Body of pancreas (tissue), 4 donors: ENCODE results near the gene OTUD5. TPM values are rescaled to one million over a fixed set of nuclear protein-coding genes. Genes with fewer than 3 reads are reported as not detected.

Experiments
- ATAC-seq: fragments of 150-250 bp; one replicate; pipeline ENCODE4 v1.9.1; 2016
- DNase-seq, 4 donors: peaks; one replicate each; pipeline ENCODE4 v3.0.0-alpha.2; 2019
- H3K27ac ChIP-seq, 4 donors: fragments of 200-600 bp; sonication (generic); 1 replicate in 3 of 4; 2 replicates in 1 of 4; pipeline versions ENCODE4 v1.5.1 to v1.6.1; 2016 to 2019; ENCODE audit warnings: mild to moderate bottlenecking in 1 of 4, mixed read lengths in 1 of 4, moderate library complexity in 1 of 4
- H3K27me3 ChIP-seq, 2 donors: fragments of 200-600 bp; sonication (generic); one replicate each; pipeline ENCODE4 v1.6.0; 2016; ENCODE audit warnings: mild to moderate bottlenecking in 1 of 2
- H3K36me3 ChIP-seq, 2 donors: fragments of 200-600 bp; sonication (generic); replicated peaks in 1 of 2; 2 replicates each; pipeline ENCODE4 v1.5.1; 2016; ENCODE audit warnings: low read depth in 2 of 2; ENCODE audit not compliant: insufficient read depth in 1 of 2
- H3K4me1 ChIP-seq: fragments of 200-600 bp; sonication (generic); one replicate; pipeline ENCODE4 v1.6.0; 2016
- H3K4me3 ChIP-seq, 2 donors: fragments of 200-600 bp; sonication (generic); 1 replicate in 1 of 2; 2 replicates in 1 of 2; pipeline ENCODE4 v1.5.1; 2016 to 2019
- H3K9me3 ChIP-seq, 3 donors: fragments of 200-600 bp; sonication (generic); 1 replicate in 2 of 3; 2 replicates in 1 of 3; pipeline ENCODE4 v1.5.1; 2016
- CTCF ChIP-seq, 7 experiments: fragments of 450-650 bp in 4 of 7; fragments of 200-600 bp in 3 of 7; sonication (generic) in 3 of 7; IDR thresholded peaks; one replicate each; pipeline ENCODE4 v1.5.1; 2016 to 2019; ENCODE audit warnings: antibody characterized with exemption in 7 of 7
- POLR2A ChIP-seq, 3 donors: fragments of 450-650 bp; IDR thresholded peaks; one replicate each; pipeline ENCODE4 v1.6.1; 2016; ENCODE audit warnings: antibody characterized with exemption in 3 of 3, mild to moderate bottlenecking in 2 of 3
- WGBS, 2 donors: methylation state at CpG; one replicate each; pipeline ENCODE4 v1.1.5; 2017; 5-methylcytosine and 5-hydroxymethylcytosine counted together
- intact Hi-C: fragments of 100-400 bp; cut with DNase I; formaldehyde crosslinking; loops from one replicate; pipeline ENCODE4 v1.15.1; 2023
- total RNA-seq, 2 donors: library from RNA; depleted of rRNA; stranded (reverse); fragments of >200 nt; gene quantifications; one replicate each; pipeline ENCODE4 v1.1.0, GENCODE V29; 2016

Gene OTUD5
- total RNA-seq, 2 donors from 2014 or later = 23.6 to 40.2 TPM

- H3K4me3 ChIP-seq = no peak within 1 kb of the TSS
- no peaks in the 10 kb centered on the region for H3K27me3 ChIP-seq
- DNase-seq = peak; percentile 30 to 41 (median 34)
- no peak for TF ChIP-seq CTCF (IDR thresholded peaks at IDR 0.05)
- TF ChIP-seq POLR2A (IDR thresholded peaks at IDR 0.05) = peak in 1 of 3 donors; percentile 28
- no peaks in the 10 kb centered on the region for H3K9me3 ChIP-seq
- peaks cover 12% of the 10 kb centered on the region for H3K4me1 ChIP-seq
- intact Hi-C loops = no loop called here
- 6 to 8% methylated on average over 7 to 11 of the region's 28 CpGs for WGBS, 2 donors
- peak; percentile 64 for ATAC-seq
- H3K27ac ChIP-seq = peak within 1 kb of the TSS in 2 of 4 donors; percentile 17 to 32
- H3K36me3 ChIP-seq = no peaks in the 10 kb centered on the region
Observed at GRCh38 chrX:48971249-48972219, 14.1 kb upstream of the OTUD5 start, which contains the start of gene KCND1. Gene KCND1, minus strand, starts transcription at chrX:48971844. Its CDS starts 1,573 bp downstream, at chrX:48970271.

- ATAC-seq (no peak), DNase-seq (no peak)
- Histone ChIP-seq H3K27me3 (no peaks in the 10 kb centered on the region), H3K9me3 (no peaks in the 10 kb centered on the region), H3K27ac (no peak overlapping the region), H3K36me3 (no peaks in the 10 kb centered on the region), H3K4me3 (no peak overlapping the region), H3K4me1 (peaks cover 12% of the 10 kb centered on the region)
- intact Hi-C loops = no loop called here
- TF ChIP-seq CTCF (IDR thresholded peaks at IDR 0.05) (no peak), POLR2A (IDR thresholded peaks at IDR 0.05) (no peak)
- 70 to 86% methylated on average over 4 to 13 of the region's 28 CpGs for WGBS, 2 donors
Observed at GRCh38 chrX:48969471-48969870, 12.1 kb upstream of the OTUD5 start.

- intact Hi-C loops = no loop called here
Observed at GRCh38 chrX:48968377-48968776, 11.0 kb upstream of the OTUD5 start.

GRCh38 chrX:48966796-48967579, 9.6 kb upstream of the OTUD5 start:
- H3K36me3 ChIP-seq = no peaks in the 10 kb centered on the region
- DNase-seq (no peak), ATAC-seq (no peak)
- 69 to 72% methylated on average over 8 to 12 of the region's 15 CpGs for WGBS, 2 donors
- TF ChIP-seq POLR2A (IDR thresholded peaks at IDR 0.05) = no peak
- no peak for TF ChIP-seq CTCF (IDR thresholded peaks at IDR 0.05)
- intact Hi-C loops = no loop called here
- H3K27ac ChIP-seq = no peak overlapping the region
- H3K9me3 ChIP-seq = no peaks in the 10 kb centered on the region
- no peaks in the 10 kb centered on the region for H3K27me3 ChIP-seq
- no peak overlapping the region for H3K4me3 ChIP-seq
- peaks cover 6% of the 10 kb centered on the region for H3K4me1 ChIP-seq

More at GRCh38 chrX:48968377-48968776, 11.0 kb upstream of the OTUD5 start:
- Histone ChIP-seq H3K4me1 (peaks cover 12% of the 10 kb centered on the region), H3K27ac (no peak overlapping the region), H3K36me3 (no peaks in the 10 kb centered on the region), H3K9me3 (no peaks in the 10 kb centered on the region), H3K4me3 (no peak overlapping the region), H3K27me3 (no peaks in the 10 kb centered on the region)
- no peak for DNase-seq
- no peak for ATAC-seq
- 40 to 50% methylated on average over 1 of the region's 1 CpG for WGBS, 2 donors
- TF ChIP-seq CTCF (IDR thresholded peaks at IDR 0.05) = no peak
- TF ChIP-seq POLR2A (IDR thresholded peaks at IDR 0.05) = no peak
